GM23338 (cell line): ENCODE data around the gene DNAH9.

Experiments used
- EZH2phosphoT487 ChIP-seq: fragments of 200-600 bp; sonication (generic); IDR thresholded peaks from one replicate; pipeline ENCODE4 v1.8.1; 2018; ENCODE audit warnings: antibody characterized with exemption; ENCODE audit not compliant: unreplicated experiment
- POLR2AphosphoS5 ChIP-seq: IDR thresholded peaks from 2 replicates; pipeline ENCODE4 v1.6.1; 2016; ENCODE audit warnings: antibody characterized with exemption, low read depth
- TF ChIP-seq, protein P1 (sequence below), 2 experiments: fragments of 200-600 bp in 1 of 2; sonication (generic) in 1 of 2; conservative IDR thresholded peaks; 2 replicates each; pipeline versions ENCODE4 v1.5.1 to v1.6.1; 2016 to 2017; ENCODE audit warnings: antibody characterized with exemption in 2 of 2, low read depth in 2 of 2, mild to moderate bottlenecking in 2 of 2, moderate library complexity in 1 of 2

DNA sequence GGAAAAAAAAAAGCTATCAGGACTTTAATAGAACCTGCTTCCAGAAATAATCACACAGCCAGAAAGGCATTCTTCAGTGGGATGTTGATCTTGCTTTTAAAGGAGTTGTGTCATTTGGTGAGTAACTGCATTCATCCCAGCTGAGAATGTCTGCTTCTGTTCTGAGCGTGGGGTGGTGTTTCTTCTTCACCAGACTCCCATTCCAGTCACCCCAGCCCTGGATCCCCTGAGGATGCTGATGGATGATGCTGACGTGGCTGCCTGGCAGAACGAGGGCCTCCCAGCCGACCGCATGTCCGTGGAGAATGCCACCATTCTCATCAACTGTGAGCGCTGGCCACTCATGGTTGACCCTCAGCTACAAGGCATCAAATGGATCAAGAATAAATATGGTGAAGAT is 276.5 kb downstream of the DNAH9 start:
- TF ChIP-seq POLR2AphosphoS5 (no peak), EZH2phosphoT487 (no peak)
- TF ChIP-seq, protein P1, sequence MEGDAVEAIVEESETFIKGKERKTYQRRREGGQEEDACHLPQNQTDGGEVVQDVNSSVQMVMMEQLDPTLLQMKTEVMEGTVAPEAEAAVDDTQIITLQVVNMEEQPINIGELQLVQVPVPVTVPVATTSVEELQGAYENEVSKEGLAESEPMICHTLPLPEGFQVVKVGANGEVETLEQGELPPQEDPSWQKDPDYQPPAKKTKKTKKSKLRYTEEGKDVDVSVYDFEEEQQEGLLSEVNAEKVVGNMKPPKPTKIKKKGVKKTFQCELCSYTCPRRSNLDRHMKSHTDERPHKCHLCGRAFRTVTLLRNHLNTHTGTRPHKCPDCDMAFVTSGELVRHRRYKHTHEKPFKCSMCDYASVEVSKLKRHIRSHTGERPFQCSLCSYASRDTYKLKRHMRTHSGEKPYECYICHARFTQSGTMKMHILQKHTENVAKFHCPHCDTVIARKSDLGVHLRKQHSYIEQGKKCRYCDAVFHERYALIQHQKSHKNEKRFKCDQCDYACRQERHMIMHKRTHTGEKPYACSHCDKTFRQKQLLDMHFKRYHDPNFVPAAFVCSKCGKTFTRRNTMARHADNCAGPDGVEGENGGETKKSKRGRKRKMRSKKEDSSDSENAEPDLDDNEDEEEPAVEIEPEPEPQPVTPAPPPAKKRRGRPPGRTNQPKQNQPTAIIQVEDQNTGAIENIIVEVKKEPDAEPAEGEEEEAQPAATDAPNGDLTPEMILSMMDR (conservative IDR thresholded peaks at IDR 0.05; ENCODE audit: low read depth in 2 of 2): no peak
